Measurements from ENCODE around the gene CCDC87. TPM values are rescaled to one million over a fixed set of nuclear protein-coding genes. Genes with fewer than 3 reads are reported as not detected.

CCDC87 gene
- total and polyA plus RNA-seq, 2 experiments from 2014 or later = 0.53 TPM; not detected in 1

GRCh38 chr11:66561178-66561974, 31.5 kb downstream of the CCDC87 start:
- no peak for DNase-seq (ENCODE audit: low spot score)
- 86% methylated on average over 14 of the region's 14 CpGs for WGBS (ENCODE audit: low lambda C conversion rate, missing lambda C conversion rate)
- Histone ChIP-seq H3K79me2 (no peaks in the 10 kb centered on the region), H3K4me2 (no peak overlapping the region), H3K27me3 (no peaks in the 10 kb centered on the region), H3K4me3 (no peak overlapping the region), H4K20me1 (ENCODE audit: insufficient read depth, poor library complexity, severe bottlenecking) (no peaks in the 10 kb centered on the region), H3K9me3 (ENCODE audit: low read depth) (no peaks in the 10 kb centered on the region), H3K4me1 (ENCODE audit: insufficient read depth) (no peaks in the 10 kb centered on the region), H3K27ac (no peak overlapping the region), H2AFZ (no peak overlapping the region), H3K36me3 (replicated peaks; ENCODE audit: insufficient read depth, low read depth) (no peaks in the 10 kb centered on the region), H3K9me2 (replicated peaks; ENCODE audit: insufficient read depth) (no peaks in the 10 kb centered on the region)
- TF ChIP-seq CTCF (IDR thresholded peaks at IDR 0.05; ENCODE audit: poor library complexity) (no peak), EZH2phosphoT487 (IDR thresholded peaks at IDR 0.05; ENCODE audit: low read depth, severe bottlenecking, unreplicated experiment) (no peak), EZH2 (IDR thresholded peaks at IDR 0.05; ENCODE audit: borderline replicate concordance) (no peak)

GRCh38 chr11:66559866-66560676, 32.8 kb downstream of the CCDC87 start:
- DNase-seq (ENCODE audit: low spot score) = no peak
- no peaks in the 10 kb centered on the region for H3K4me1 ChIP-seq (ENCODE audit: insufficient read depth)

GRCh38 chr11:66559142-66559865, 33.6 kb downstream of the CCDC87 start:
- Histone ChIP-seq H3K9me3 (ENCODE audit: low read depth) (no peaks in the 10 kb centered on the region), H3K79me2 (no peaks in the 10 kb centered on the region), H4K20me1 (ENCODE audit: insufficient read depth, poor library complexity, severe bottlenecking) (no peaks in the 10 kb centered on the region), H3K4me2 (no peak overlapping the region), H3K4me3 (no peak overlapping the region), H3K27me3 (no peaks in the 10 kb centered on the region), H2AFZ (no peak overlapping the region), H3K4me1 (ENCODE audit: insufficient read depth) (no peaks in the 10 kb centered on the region), H3K27ac (no peak overlapping the region), H3K36me3 (replicated peaks; ENCODE audit: insufficient read depth, low read depth) (no peaks in the 10 kb centered on the region), H3K9me2 (replicated peaks; ENCODE audit: insufficient read depth) (no peaks in the 10 kb centered on the region)
- DNase-seq (ENCODE audit: low spot score) = no peak
- 94% methylated on average over 42 of the region's 50 CpGs for WGBS (ENCODE audit: low lambda C conversion rate, missing lambda C conversion rate)
- TF ChIP-seq EZH2 (IDR thresholded peaks at IDR 0.05; ENCODE audit: borderline replicate concordance) (no peak), CTCF (IDR thresholded peaks at IDR 0.05; ENCODE audit: poor library complexity) (no peak), EZH2phosphoT487 (IDR thresholded peaks at IDR 0.05; ENCODE audit: low read depth, severe bottlenecking, unreplicated experiment) (no peak)

More at GRCh38 chr11:66559866-66560676, 32.8 kb downstream of the CCDC87 start:
- 89% methylated on average over 16 of the region's 27 CpGs for WGBS (ENCODE audit: low lambda C conversion rate, missing lambda C conversion rate)
- Histone ChIP-seq H3K27ac (no peak overlapping the region), H3K79me2 (no peaks in the 10 kb centered on the region), H3K27me3 (no peaks in the 10 kb centered on the region), H3K9me3 (ENCODE audit: low read depth) (no peaks in the 10 kb centered on the region), H3K4me2 (no peak overlapping the region), H3K9me2 (replicated peaks; ENCODE audit: insufficient read depth) (no peaks in the 10 kb centered on the region), H3K4me3 (no peak overlapping the region), H4K20me1 (ENCODE audit: insufficient read depth, poor library complexity, severe bottlenecking) (no peaks in the 10 kb centered on the region), H3K36me3 (replicated peaks; ENCODE audit: insufficient read depth, low read depth) (no peaks in the 10 kb centered on the region), H2AFZ (no peak overlapping the region)
- TF ChIP-seq EZH2 (IDR thresholded peaks at IDR 0.05; ENCODE audit: borderline replicate concordance) = no peak

All from hepatocyte (in vitro differentiated cells).